ENCODE measurements around the gene MANF.

GRCh38 chr3:51381333-51381705, 3.8 kb upstream of the MANF start:
- no peak for TF ChIP-seq EZH2 (optimal IDR thresholded peaks at IDR 0.05; ENCODE audit: low read depth, low read length)
- TF ChIP-seq CTCF (IDR thresholded peaks at IDR 0.05; ENCODE audit: low read length): no peak
